HL-60/S4 treated with retinoic acid at 250 ng/mL for 4 days and 3 days (cell line): Measurements from ENCODE around the gene CYSRT1.

Source experiments
- in situ Hi-C: fragments of 300-500 bp; cut with MboI; formaldehyde crosslinking; loops from 2 replicates; pipeline ENCODE4 v1.7.0; 2022; ENCODE audit warnings: low sequenced_read_pairs

The CYSRT1 gene

GRCh38 chr9:137224830-137225694, at the start of gene CYSRT1:
CYSRT1 (plus strand) TSS chr9:137225174; CDS start chr9:137225622, 448 bp downstream.
- in situ Hi-C loops, result no loop called here

GRCh38 chr9:137175345-137175961, 49.5 kb upstream of the CYSRT1 start:
- in situ Hi-C loops, result no loop called here

GRCh38 chr9:137176302-137177182, 48.4 kb upstream of the CYSRT1 start:
- in situ Hi-C loops, result no loop called here

GRCh38 chr9:137178201-137178938, 46.6 kb upstream of the CYSRT1 start:
- in situ Hi-C loops, result no loop called here

GRCh38 chr9:137178939-137179630, 45.9 kb upstream of the CYSRT1 start:
- in situ Hi-C loops, result no loop called here

- in situ Hi-C loops, result no loop called here
Measured at GRCh38 chr9:137179761-137180160, 45.2 kb upstream of the CYSRT1 start.

GRCh38 chr9:137180491-137180890, 44.5 kb upstream of the CYSRT1 start:
- in situ Hi-C loops, result no loop called here

GRCh38 chr9:137181680-137182079, 43.3 kb upstream of the CYSRT1 start:
- in situ Hi-C loops, result no loop called here

GRCh38 chr9:137182836-137183235, 42.1 kb upstream of the CYSRT1 start:
- in situ Hi-C loops, result no loop called here

- in situ Hi-C loops, result no loop called here
Measured at GRCh38 chr9:137183980-137184595, 40.9 kb upstream of the CYSRT1 start.

GRCh38 chr9:137184881-137185660, 39.9 kb upstream of the CYSRT1 start:
- in situ Hi-C loops, result no loop called here

GRCh38 chr9:137185921-137186320, 39.1 kb upstream of the CYSRT1 start:
- in situ Hi-C loops, result no loop called here

GRCh38 chr9:137186385-137186784, 38.6 kb upstream of the CYSRT1 start:
- in situ Hi-C loops, result no loop called here

GRCh38 chr9:137187386-137187785, 37.6 kb upstream of the CYSRT1 start:
- in situ Hi-C loops, result no loop called here

GRCh38 chr9:137188086-137188489, 36.9 kb upstream of the CYSRT1 start:
- in situ Hi-C loops, result no loop called here

- in situ Hi-C loops, result no loop called here
Measured at GRCh38 chr9:137188490-137189296, 36.3 kb upstream of the CYSRT1 start, which contains the start of the genes ANAPC2 and SSNA1. ANAPC2 (minus strand) TSS chr9:137188560; CDS start chr9:137188532, 28 bp downstream. SSNA1 (plus strand) TSS chr9:137188676; CDS start chr9:137188727, 51 bp downstream.
